GM19035 (cell line): ENCODE results near the gene GSTO1.
A peak's percentile ranks its signal among the peaks of the same experiment; 100 is the strongest.
"Not testable (repeated sequence)": the region's sequence is repeated elsewhere in the genome, so short reads cannot be mapped to it uniquely, and the experiment has no call there.

Experiments
- ATAC-seq: cut with Tn5 transposase; IDR thresholded peaks from one replicate; pipeline ENCODE4 v1.9.1; 2021; ENCODE audit not compliant: unreplicated experiment

The GSTO1 gene

GRCh38 chr10:104254493-104255310, at the start of gene GSTO1:
GSTO1 (plus strand) TSS chr10:104254892; CDS start chr10:104254929, 37 bp downstream.
- peak; percentile 79 for ATAC-seq

GRCh38 chr10:104208730-104209129, 46.0 kb upstream of the GSTO1 start:
- ATAC-seq, result no peak

GRCh38 chr10:104209575-104210198, 45.0 kb upstream of the GSTO1 start:
- no peak for ATAC-seq

GRCh38 chr10:104216631-104217030, 38.1 kb upstream of the GSTO1 start:
- ATAC-seq, result no peak

- ATAC-seq, result no peak
Measured at GRCh38 chr10:104218751-104219150, 35.9 kb upstream of the GSTO1 start.

DNA sequence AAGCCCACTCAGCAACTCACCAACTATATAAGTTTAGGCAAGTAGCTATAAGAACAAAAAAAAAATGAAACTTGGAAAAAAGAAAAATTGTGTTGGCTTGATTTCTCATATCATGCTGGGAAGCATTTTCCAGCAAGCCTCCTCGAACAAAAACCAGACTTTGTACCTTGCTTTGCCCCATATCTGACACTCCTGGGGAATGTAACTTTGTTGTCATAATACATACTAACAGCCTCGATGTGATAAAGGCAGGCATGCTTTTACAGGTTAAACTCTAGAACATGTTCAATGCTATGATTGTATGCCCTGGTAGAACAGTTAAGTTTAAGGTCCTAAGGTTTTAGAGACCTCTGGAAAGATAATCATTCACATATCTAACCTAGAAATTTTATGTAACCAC, 34.2 kb upstream of the GSTO1 start:
- no peak for ATAC-seq

DNA sequence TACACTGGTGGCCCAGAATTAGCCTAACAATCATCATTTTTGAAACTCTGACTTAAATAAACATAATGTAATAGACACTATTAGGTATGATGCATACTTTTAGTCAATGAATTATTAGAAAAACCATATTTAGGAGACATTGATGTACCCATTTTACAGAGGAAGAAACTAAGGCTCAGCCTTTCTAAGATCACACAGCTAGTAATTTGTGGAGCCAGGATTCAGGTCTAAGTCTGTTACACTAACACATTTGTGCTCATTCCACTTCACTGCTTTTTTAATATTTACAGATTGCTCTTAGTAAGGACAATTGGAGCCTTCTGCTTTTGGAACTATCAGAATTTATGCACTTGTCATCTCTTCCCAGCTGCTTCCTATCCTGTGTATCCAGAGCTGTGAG, 31.4 kb upstream of the GSTO1 start:
- no peak for ATAC-seq

DNA sequence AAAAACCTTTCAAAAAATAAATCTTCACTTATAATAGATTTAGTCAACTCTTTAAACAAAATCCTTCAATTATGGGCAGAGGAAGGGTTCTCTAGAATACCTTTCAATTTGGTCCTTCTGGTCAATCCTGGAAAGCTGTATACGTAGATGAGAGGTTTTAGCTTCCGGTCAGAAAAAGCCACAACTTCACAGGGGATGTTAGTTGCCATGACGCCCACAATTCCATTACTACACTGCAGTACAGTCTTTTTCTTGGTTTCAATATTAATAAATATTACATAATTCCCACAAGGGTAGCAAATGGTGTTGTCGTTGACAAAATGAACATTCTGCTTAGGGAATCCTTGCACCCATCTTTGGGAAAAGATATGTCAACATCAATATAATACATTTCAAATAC, 24.2 kb upstream of the GSTO1 start:
- no peak for ATAC-seq

GRCh38 chr10:104231784-104232612, 22.7 kb upstream of the GSTO1 start, which contains the start of gene CFAP43:
CFAP43 (minus strand) TSS chr10:104232364; CDS start chr10:104232246, 118 bp downstream.
- ATAC-seq, result peak; percentile 100

DNA sequence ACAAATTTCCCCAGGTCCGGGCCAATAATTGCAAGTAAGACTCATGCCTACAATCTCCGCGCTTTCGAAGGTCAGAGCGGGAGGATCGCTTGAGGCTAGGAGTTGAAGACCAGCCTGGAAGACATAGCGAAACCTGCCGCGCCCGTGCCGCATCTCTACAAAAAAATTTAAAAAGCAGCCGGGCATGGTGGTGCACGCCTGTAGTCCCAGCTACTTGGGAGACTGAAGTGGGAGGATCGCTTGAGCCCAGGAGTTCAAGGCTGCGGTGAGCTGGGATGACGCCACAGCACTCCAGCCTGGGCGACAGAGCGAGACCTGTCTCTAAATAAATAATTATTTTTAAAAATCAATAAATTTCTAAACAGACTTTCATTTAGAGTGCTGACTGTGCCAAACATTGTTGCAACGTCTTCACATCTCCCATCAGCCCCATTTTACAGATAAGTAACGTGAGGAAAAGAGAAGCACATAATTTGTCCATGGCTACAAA, 22.0 kb upstream of the GSTO1 start:
- no peak for ATAC-seq

DNA sequence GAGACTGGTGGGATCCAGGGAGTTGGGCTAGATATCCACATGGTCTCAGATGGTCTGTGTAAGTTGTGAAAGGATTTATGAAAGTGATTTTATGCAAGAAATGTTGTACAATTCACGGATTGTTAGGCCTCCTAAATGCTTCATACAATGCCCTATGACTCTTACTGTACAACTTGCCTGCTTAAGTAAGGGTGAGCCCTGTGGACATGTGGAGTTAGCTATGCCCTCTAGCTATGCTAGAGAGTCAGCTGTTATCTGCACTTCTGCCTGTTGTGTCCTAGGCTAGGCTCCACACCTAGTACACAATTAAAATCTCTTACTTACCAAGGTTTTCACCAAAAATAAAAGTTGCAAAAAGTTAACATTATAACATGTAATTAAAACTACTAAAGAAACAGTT, 20.9 kb upstream of the GSTO1 start:
- no peak for ATAC-seq

DNA sequence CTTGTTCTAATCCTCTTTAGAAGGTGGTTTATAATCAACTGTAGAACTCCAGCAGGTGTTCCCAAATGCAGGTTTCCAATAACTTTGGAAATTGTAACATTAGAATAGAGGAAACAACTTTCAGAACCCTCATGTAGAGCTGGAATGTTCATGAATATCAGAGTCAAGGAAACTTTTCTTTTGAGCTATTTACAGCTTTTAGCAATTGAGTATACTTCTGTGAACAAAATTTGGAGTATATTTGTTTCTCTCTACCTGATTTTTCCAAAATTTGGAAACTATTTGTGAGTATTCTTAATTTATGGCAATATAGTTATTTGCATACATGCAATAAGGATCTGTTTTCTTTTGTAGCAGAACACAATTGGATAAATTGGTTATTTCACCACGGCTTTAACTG, 19.8 kb upstream of the GSTO1 start:
- ATAC-seq, result no peak

DNA sequence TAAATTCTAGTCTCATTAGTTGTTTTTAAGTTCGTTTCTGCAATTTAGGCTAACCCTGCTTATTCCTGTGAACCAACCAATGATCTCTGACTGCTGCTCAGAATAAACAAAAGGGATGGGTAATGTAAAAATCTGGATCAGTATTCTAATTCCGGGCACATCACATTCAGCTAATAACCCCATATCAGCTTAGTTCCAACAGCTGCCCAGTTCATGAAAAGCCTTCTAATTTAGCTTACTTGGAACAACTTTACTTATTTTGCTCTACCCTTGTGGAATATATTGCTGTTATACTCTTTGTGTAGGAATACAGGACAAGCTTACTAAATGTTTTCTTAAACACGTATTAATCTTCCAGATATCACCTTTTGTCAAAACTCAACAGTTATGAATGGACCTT, 18.9 kb upstream of the GSTO1 start:
- no peak for ATAC-seq

DNA sequence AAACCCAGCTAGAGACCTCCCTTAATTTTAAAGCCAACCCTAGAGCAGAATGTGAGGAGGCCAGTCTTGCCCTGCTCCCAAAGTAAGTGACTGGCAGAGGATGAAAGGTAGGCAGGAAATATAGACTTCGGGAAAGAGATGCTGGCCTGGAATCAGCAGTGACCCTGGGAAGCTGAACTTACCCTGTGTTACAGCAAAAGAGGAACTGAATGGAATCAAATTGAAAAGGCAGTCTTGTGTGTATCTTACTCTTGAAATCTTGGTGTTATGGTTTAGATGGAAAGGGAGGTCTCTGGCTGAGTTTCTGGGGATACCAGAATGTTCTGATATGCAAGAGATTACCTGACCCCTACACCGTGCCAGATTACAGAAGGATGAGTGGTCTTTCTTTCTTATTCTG, 14.6 kb upstream of the GSTO1 start:
- no peak for ATAC-seq

- no peak for ATAC-seq
Measured at GRCh38 chr10:104242545-104242944, 12.1 kb upstream of the GSTO1 start.

GRCh38 chr10:104243009-104243408, 11.7 kb upstream of the GSTO1 start:
- ATAC-seq, result not testable (repeated sequence)

DNA sequence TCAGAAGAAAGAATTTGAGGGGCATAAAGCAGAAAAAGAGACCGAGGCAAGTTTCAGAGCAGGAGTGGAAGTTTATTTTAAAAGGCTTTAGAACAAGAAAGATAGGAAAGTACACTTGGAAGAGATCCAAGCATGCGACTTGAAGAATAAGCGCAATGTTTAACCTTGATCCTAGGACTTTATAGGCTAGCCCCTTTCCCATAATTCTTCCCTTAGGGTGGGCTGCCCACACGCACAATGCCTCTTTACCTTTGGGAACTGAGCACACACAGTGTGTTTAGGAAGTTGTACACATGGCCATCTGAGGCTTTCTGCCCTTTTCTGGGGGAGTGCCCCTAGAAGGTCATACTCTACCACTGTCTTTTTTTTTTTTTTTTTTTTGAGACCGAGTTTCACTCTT, 11.2 kb upstream of the GSTO1 start:
- ATAC-seq, result no peak

DNA sequence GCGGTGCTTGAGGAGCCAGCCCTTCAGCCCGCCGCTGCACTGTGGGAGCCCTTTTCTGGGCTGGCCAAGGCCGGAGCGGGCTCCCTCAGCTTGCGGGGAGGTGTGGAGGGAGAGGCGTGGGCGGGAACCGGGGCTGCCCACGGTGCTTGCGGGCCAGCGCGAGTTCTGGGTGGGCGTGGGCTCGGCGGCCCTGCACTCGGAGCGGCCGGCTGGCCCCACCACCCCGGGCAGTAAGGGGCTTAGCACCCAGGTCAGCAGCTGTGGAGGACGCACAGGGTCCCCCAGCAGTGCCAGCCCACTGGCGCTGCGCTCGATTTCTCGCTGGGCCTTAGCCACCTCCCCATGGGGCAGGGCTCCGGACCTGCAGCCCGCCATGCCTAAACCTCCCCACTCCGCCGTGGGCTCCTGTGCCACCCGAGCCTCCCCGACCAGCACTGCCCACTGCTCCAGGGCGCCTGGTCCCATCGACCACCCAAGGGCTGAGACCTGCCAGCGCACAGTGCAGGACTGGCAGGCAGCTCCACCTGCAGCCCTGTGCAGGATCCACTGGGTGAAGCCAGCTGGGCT, 9.5 kb upstream of the GSTO1 start:
- no peak for ATAC-seq

- ATAC-seq, result no peak
Measured at GRCh38 chr10:104246976-104247375, 7.7 kb upstream of the GSTO1 start.

DNA sequence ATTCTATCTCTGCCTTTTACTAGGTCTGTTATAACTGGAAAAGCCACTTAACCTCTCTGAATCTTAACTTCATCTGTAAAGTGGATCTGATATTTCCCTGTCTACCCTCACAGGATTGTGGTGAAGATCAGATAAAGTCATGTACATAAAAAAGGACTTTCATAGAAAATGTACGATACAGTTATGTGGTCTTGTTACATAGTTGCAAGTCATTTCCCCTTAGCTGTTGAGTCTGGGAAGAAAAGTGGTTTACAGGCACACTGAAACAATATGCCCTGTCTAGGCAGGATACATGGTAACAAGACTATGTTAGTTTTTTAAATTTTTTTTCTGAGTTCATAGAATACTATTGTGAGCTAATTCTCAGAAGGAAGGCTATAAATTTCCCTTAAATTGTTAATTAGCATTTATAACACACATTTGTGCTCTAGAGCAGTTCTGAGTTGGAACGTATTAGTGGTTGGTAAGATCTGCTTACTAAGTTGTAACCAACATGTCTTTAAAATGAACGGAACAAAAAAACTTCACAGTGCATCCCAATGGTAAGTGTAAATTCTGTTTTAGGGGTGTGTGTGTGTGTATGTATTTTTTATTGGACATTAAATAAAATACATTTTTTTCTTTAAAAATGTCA, 7.1 kb upstream of the GSTO1 start:
- ATAC-seq, result no peak

DNA sequence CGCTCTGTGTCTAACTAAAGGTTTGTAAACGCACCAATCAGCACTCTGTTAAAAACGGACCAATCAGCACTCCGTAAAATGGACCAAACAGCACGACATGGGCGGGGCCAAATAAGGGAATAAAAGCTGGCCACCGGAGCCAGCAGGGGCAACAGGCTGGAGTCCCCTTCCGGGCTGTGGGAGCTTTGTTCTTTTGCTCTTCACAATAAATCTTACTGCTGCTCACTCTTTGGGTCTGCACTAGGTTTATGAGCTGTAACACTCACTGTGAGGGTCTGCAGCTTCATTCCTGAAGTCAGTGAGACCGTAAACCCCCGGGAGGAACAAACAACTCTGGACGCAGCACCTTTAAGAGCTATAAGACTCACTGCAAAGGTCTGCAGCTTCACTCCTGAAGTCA, 5.8 kb upstream of the GSTO1 start:
- not testable (repeated sequence) for ATAC-seq
